Measurements from ENCODE around the gene MICU1. TPM values are rescaled to one million over a fixed set of nuclear protein-coding genes. Genes with fewer than 3 reads are reported as not detected.
A peak's percentile ranks its signal among the peaks of the same experiment; 100 is the strongest.
"Not testable (repeated sequence)": the region's sequence is repeated elsewhere in the genome, so short reads cannot be mapped to it uniquely, and the experiment has no call there.

Gene MICU1, protein sequence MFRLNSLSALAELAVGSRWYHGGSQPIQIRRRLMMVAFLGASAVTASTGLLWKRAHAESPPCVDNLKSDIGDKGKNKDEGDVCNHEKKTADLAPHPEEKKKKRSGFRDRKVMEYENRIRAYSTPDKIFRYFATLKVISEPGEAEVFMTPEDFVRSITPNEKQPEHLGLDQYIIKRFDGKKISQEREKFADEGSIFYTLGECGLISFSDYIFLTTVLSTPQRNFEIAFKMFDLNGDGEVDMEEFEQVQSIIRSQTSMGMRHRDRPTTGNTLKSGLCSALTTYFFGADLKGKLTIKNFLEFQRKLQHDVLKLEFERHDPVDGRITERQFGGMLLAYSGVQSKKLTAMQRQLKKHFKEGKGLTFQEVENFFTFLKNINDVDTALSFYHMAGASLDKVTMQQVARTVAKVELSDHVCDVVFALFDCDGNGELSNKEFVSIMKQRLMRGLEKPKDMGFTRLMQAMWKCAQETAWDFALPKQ
- total RNA-seq (2014; rRNA removed; shearing (Covaris generic)), result 27.5 and 41.6 TPM in 2 replicates
- polyA plus RNA-seq (2016; fragmentation: Nextera tagmentation; extraction: Ambion mirVana), result 52.3 and 55.7 TPM in 2 replicates
- long read RNA-seq, transcript MICU1-208 (3 exons, 580 nt), result major isoform, 9 of 18 reads
- long read RNA-seq, partial matches to known transcripts, result 2 of 18 reads
- long read RNA-seq, other reads (novel, unspliced or antisense), result 4 of 18 reads

GRCh38 chr10:72625608-72626443 lies at the start of gene MICU1:
Gene MICU1, minus strand, starts transcription at chr10:72626079. Its CDS starts 59,286 bp downstream, at chr10:72566793.
- peak within 1 kb of the TSS; percentile 85 for H3K27ac Mint-ChIP-seq
- H3K36me3 ChIP-seq (ENCODE audit: insufficient read depth), result no peaks in the 10 kb centered on the region
- peak within 1 kb of the TSS; percentile 97 for H3K4me3 Mint-ChIP-seq

DNA sequence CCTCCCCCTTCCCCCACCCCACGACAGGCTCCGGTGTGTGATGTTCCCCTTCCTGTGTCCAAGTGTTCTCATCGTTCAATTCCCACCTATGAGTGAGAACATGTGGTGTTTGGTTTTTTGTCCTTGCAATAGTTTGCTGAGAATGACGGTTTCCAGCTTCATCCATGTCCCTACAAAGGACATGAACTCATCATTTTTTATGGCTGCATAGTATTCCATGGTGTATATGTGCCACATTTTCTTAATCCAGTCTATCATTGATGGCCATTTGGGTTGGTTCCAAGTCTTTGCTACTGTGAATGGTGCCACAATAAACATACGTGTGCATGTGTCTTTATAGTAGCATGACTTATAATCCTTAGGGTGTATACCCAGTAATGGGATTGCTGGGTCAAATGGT lies 48.3 kb upstream of the MICU1 start:
- H3K4me3 ChIP-seq; H3K36me3 ChIP-seq (ENCODE audit: insufficient read depth); H2AFZ ChIP-seq; H3F3A ChIP-seq (replicated peaks; ENCODE audit: low read depth); H3K27ac ChIP-seq (ENCODE audit: low read depth); H4K20me1 ChIP-seq (replicated peaks; ENCODE audit: insufficient read depth); H3K4me1 ChIP-seq (ENCODE audit: insufficient read depth); H3K27me3 Mint-ChIP-seq (ENCODE audit: insufficient read depth, low read depth, poor library complexity); H3K79me2 ChIP-seq (replicated peaks; ENCODE audit: insufficient read depth); DNase-seq (ENCODE audit: low spot score); H3K9me3 Mint-ChIP-seq; H3K27ac Mint-ChIP-seq; ATAC-seq; H3K36me3 Mint-ChIP-seq (ENCODE audit: low read depth); H3K27me3 ChIP-seq (ENCODE audit: insufficient read depth); H3K4me2 ChIP-seq; H3K9me2 ChIP-seq (ENCODE audit: insufficient read depth); H3K4me1 Mint-ChIP-seq; H3K4me3 Mint-ChIP-seq: not testable (repeated sequence)

More at GRCh38 chr10:72625608-72626443, at the start of gene MICU1:
- no peaks in the 10 kb centered on the region for H3F3A ChIP-seq (replicated peaks; ENCODE audit: low read depth)
- H3K36me3 Mint-ChIP-seq (ENCODE audit: low read depth), result no peaks in the 10 kb centered on the region; the same call in 2 of the 3 replicates
- peak; percentile 97 for ATAC-seq
- H3K4me1 Mint-ChIP-seq, result peaks cover 2% of the 10 kb centered on the region; the same call in 2 of the 3 replicates
- DNase-seq (ENCODE audit: low spot score), result peak; percentile 98
- H2AFZ ChIP-seq, result peak within 1 kb of the TSS; percentile 74
- H4K20me1 ChIP-seq (replicated peaks; ENCODE audit: insufficient read depth), result no peaks in the 10 kb centered on the region
- H3K79me2 ChIP-seq (replicated peaks; ENCODE audit: insufficient read depth), result peaks cover 41% of the 10 kb centered on the region
- H3K4me3 ChIP-seq, result peak within 1 kb of the TSS; percentile 78
- peak within 1 kb of the TSS; percentile 83 for H3K4me2 ChIP-seq
- TF ChIP-seq ETS1 (IDR thresholded peaks at IDR 0.05) (peak; percentile 25; the same call in 1 of the 2 replicates), POLR2AphosphoS5 (IDR thresholded peaks at IDR 0.05; ENCODE audit: low read depth) (peak; percentile 88), EZH2phosphoT487 (IDR thresholded peaks at IDR 0.05; ENCODE audit: unreplicated experiment) (no peak), ZNF331 (CRISPR knock-in tag; IDR thresholded peaks at IDR 0.05; ENCODE audit: low read depth) (no peak), CREB1 (CRISPR knock-in tag; IDR thresholded peaks at IDR 0.05; ENCODE audit: low read depth) (peak; percentile 31; the same call in 1 of the 2 replicates), JUNB (IDR thresholded peaks at IDR 0.05; ENCODE audit: unreplicated experiment) (no peak)
- H3K27me3 Mint-ChIP-seq (ENCODE audit: insufficient read depth, low read depth, poor library complexity), result peaks cover 5% of the 10 kb centered on the region
- no peaks in the 10 kb centered on the region for H3K27me3 ChIP-seq (ENCODE audit: insufficient read depth)
- peaks cover 10% of the 10 kb centered on the region; the same call in 1 of the 2 replicates for H3K4me1 ChIP-seq (ENCODE audit: insufficient read depth)
- H3K9me3 Mint-ChIP-seq, result no peaks in the 10 kb centered on the region
- H3K27ac ChIP-seq (ENCODE audit: low read depth), result peak within 1 kb of the TSS; percentile 73
- no peaks in the 10 kb centered on the region for H3K9me2 ChIP-seq (ENCODE audit: insufficient read depth)

All from GM23338 (cell line).